HEK293 (cell line): ENCODE data around the gene TIMM9.
"Not testable (repeated sequence)": the region's sequence is repeated elsewhere in the genome, so short reads cannot be mapped to it uniquely, and the experiment has no call there.

ENCODE experiments used
- CTCF ChIA-PET: fragments of 350-600 bp; formaldehyde crosslinking; extraction: SDS; loops from one replicate; lab custom pipeline; 2021; ENCODE audit warnings: antibody characterized with exemption; lab: Yijun Ruan, JAX
- POLR2A ChIA-PET: fragments of 300-600 bp; formaldehyde crosslinking; extraction: SDS; loops from one replicate; lab custom pipeline; 2020; ENCODE audit warnings: antibody characterized with exemption, inconsistent platforms; lab: Yijun Ruan, JAX
- H3K27ac ChIP-seq: fragments of 200-500 bp; sonication (Bioruptor generic); 2 replicates; pipeline ENCODE4 v1.5.1; 2014; ENCODE audit warnings: low read depth, low read length, control low read depth, inconsistent platforms; ENCODE audit errors: extremely low read depth
- H3K36me3 ChIP-seq, 2 experiments: fragments of 200-500 bp in 1 of 2; sonication (Bioruptor generic) in 1 of 2; 1 replicate in 1 of 2; 2 replicates in 1 of 2; pipeline ENCODE4 v1.5.1; 2014 to 2017; ENCODE audit warnings: inconsistent platforms in 2 of 2, low read length in 2 of 2; ENCODE audit not compliant: control insufficient read depth in 2 of 2, insufficient read depth in 1 of 2
- H3K4me1 ChIP-seq: fragments of 200-500 bp; sonication (Bioruptor generic); 2 replicates; pipeline ENCODE4 v1.5.1; 2014; ENCODE audit warnings: mild to moderate bottlenecking, low read length, inconsistent platforms; ENCODE audit not compliant: control insufficient read depth, insufficient read depth
- H3K4me3 ChIP-seq: 2 replicates; pipeline ENCODE4 v1.5.1; 2011; ENCODE audit warnings: low read depth, mild to moderate bottlenecking, control low read depth, low read length, moderate library complexity
- H3K9me3 ChIP-seq: fragments of 200-500 bp; sonication (Bioruptor generic); 2 replicates; pipeline ENCODE4 v1.5.1; 2014; ENCODE audit warnings: low read depth, low read length, inconsistent platforms; ENCODE audit not compliant: control insufficient read depth, insufficient read depth
- HOXA7 ChIP-seq: sonication (generic); formaldehyde crosslinking; IDR thresholded peaks from 2 replicates; pipeline ENCODE4 v1.8.1; 2022; ENCODE audit warnings: missing genetic modification reagents, borderline replicate concordance
- ZNF121 ChIP-seq: fragments of 450-650 bp; formaldehyde crosslinking; IDR thresholded peaks from 2 replicates; pipeline ENCODE4 v1.5.1; 2016; ENCODE audit warnings: missing biosample characterization, missing genetic modification characterization
- ZNF654 ChIP-seq: fragments of 450-650 bp; formaldehyde crosslinking; IDR thresholded peaks from 2 replicates; pipeline ENCODE4 v1.5.1; 2016; ENCODE audit warnings: low read depth, missing biosample characterization, missing genetic modification characterization

TIMM9 gene

DNA sequence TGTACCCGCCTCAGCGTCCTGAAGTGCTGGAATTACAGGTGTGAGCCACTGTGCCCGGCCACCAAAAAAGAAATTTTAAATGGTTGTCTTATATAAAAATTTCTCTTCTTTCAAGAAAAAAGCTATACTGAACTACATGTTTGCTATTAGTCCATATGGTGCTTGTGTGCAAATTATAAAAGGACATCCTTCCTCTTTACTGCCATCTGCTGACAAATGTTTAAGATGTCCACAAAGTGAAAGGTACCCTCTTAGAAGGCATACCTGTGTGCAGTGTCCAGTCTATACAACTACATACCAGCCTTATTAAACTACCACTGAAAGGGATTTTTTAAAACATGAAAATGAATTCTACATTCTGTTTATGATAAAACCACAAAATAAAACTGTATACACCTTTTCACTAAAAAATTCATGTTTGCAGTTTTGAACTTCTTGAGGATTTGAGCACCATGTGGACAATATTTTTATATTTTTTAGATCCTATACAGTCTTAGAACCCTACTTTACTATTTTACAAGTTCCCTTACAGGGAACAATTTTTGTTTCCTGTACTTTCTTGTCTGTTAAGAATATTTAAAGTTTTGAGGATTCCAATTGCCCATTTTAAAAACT, 64.4 kb downstream of the TIMM9 start:
- POLR2A ChIA-PET: interaction anchor here (0.6 kb wide), 1 partner anchor 65 kb away, joined by 3 read pairs; the partner anchor contains the start of gene ARID4A
- Histone ChIP-seq H3K4me1 (no peaks in the 10 kb centered on the region), H3K4me3 (no peak overlapping the region), H3K36me3 (peaks cover 48 to 59% of the 10 kb centered on the region in 2 experiments), H3K9me3 (no peaks in the 10 kb centered on the region)
- CTCF ChIA-PET: interaction anchor here (0.6 to 1.0 kb wide), 4 partner anchors 33 to 458 kb away, joined by 3 to 4 read pairs (median 3); no protein-coding TSS in a partner anchor
- TF ChIP-seq HOXA7 (CRISPR knock-in tag): no peak
- TF ChIP-seq ZNF654 (tag by site-specific recombination): peak; percentile 47
- TF ChIP-seq, all 188 proteins: peak for 1
- H3K27ac ChIP-seq: no peak overlapping the region

DNA sequence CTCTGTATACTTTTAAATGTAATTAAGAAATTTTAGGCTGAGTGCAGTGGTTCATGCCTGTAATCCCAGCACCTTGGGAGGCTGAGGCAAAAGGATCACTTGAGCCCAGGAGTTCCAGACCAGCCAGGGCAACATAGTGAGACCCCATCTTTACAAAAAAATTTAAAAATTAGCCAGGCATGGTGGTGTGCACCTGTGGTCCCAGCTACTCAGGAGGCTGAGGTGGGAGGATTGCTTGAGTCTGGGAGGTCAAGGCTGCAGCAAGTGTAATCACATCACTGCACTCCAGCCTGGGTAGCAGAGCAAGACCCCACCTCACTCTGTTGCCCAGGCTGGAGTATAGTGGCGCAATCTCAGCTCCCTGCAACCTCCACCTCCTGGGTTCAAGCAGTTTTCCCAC, 65.1 kb downstream of the TIMM9 start:
- TF ChIP-seq ZNF121: peak; percentile 46; the same call in 1 of the 2 replicates
- H3K4me1 ChIP-seq, H3K4me3 ChIP-seq, H3K9me3 ChIP-seq, POLR2A ChIA-PET, H3K27ac ChIP-seq: not testable (repeated sequence)
- CTCF ChIA-PET: interaction anchor here (0.6 to 1.0 kb wide), 2 partner anchors 33 to 34 kb away, joined by 3 read pairs; no protein-coding TSS in a partner anchor
- peaks cover 48 to 54% of the 10 kb centered on the region in 2 experiments for H3K36me3 ChIP-seq
